GM12878 (cell line): ENCODE data around the gene OPCML. TPM values are rescaled to one million over a fixed set of nuclear protein-coding genes. Genes with fewer than 3 reads are reported as not detected.

Experiments
- ATAC-seq: fragments of 200-7000 bp; cut with Tn5 transposase; 3 replicates; pipeline ENCODE4 v1.9.1; 2020; ENCODE audit warnings: mild to moderate bottlenecking, moderate library complexity
- BruUV-seq: library from RNA; stranded (reverse); fragments of 400-500 nt; replicated peaks from 2 replicates; lab custom pipeline; 2021; lab: Mats Ljungman, UMichigan
- CTCF ChIA-PET: fragments of 300-600 bp; sonication (Branson Sonifier 250); formaldehyde crosslinking; extraction: SDS; loops from one replicate; lab custom pipeline; 2021; ENCODE audit warnings: inconsistent platforms; lab: Yijun Ruan, JAX
- POLR2A ChIA-PET: fragments of 350-600 bp; formaldehyde crosslinking; extraction: SDS; loops from one replicate; lab custom pipeline; 2021; ENCODE audit warnings: inconsistent platforms; lab: Charles Lee
- RAD21 ChIA-PET: fragments of 300-600 bp; sonication (Branson Sonifier 250); formaldehyde crosslinking; loops from one replicate; lab custom pipeline; 2023; ENCODE audit warnings: antibody characterized with exemption; ENCODE audit not compliant: unreplicated experiment; lab: Charles Lee
- SMC1A ChIA-PET: fragments of 300-600 bp; sonication (Branson Sonifier 250); formaldehyde crosslinking; loops from one replicate; lab custom pipeline; 2023; ENCODE audit not compliant: unreplicated experiment, uncharacterized antibody; lab: Charles Lee
- DNase-seq: peaks from one replicate; pipeline ENCODE4 v3.0.0-alpha.2; 2011; ENCODE audit warnings: low read depth, low spot score
- FAIRE-seq: peaks from 3 replicates; lab custom pipeline; 2011; peaks lifted over from hg19 to GRCh38; lab: Jason Lieb, UNC
- H2AFZ ChIP-seq: 2 replicates; pipeline ENCODE4 v1.6.0; 2011; ENCODE audit warnings: low read depth, low read length, control low read depth; ENCODE audit not compliant: control insufficient read depth
- H3K27ac ChIP-seq: 2 replicates; pipeline ENCODE4 v1.5.1; 2011; ENCODE audit warnings: control low read depth; ENCODE audit not compliant: control insufficient read depth, insufficient read depth
- H3K27me3 ChIP-seq, 2 experiments: replicated peaks in 1 of 2; 2 replicates each; pipeline versions ENCODE4 v1.6.0 to v1.6.1; 2011; ENCODE audit warnings: low read length in 1 of 2; ENCODE audit not compliant: control insufficient read depth in 2 of 2, insufficient read depth in 2 of 2
- H3K36me3 ChIP-seq, 2 experiments: 2 replicates each; pipeline ENCODE4 v1.5.1; 2011; ENCODE audit warnings: low read length in 1 of 2; ENCODE audit not compliant: control insufficient read depth in 2 of 2, insufficient read depth in 2 of 2
- H3K4me1 ChIP-seq: 2 replicates; pipeline ENCODE4 v1.6.1; 2011; ENCODE audit warnings: mild to moderate bottlenecking, low read length, moderate library complexity, mixed read lengths; ENCODE audit not compliant: control insufficient read depth, insufficient read depth
- H3K4me2 ChIP-seq: 2 replicates; pipeline ENCODE4 v1.6.0; 2011; ENCODE audit warnings: control low read depth; ENCODE audit not compliant: control insufficient read depth, insufficient read depth
- H3K4me3 ChIP-seq: fragments of 200-600 bp; sonication (generic); 2 replicates; pipeline ENCODE4 v1.5.1; 2016
- H3K79me2 ChIP-seq: 2 replicates; pipeline ENCODE4 v1.6.0; 2011; ENCODE audit warnings: low read length; ENCODE audit not compliant: control insufficient read depth, insufficient read depth
- H3K9ac ChIP-seq: 2 replicates; pipeline ENCODE4 v1.8.0; 2011; ENCODE audit warnings: low read length, control low read depth, mixed read lengths; ENCODE audit not compliant: control insufficient read depth, insufficient read depth
- H3K9me3 ChIP-seq: replicated peaks from 3 replicates; pipeline ENCODE4 v1.5.1; 2011; ENCODE audit warnings: mild to moderate bottlenecking, low read length; ENCODE audit not compliant: control insufficient read depth, insufficient read depth
- H4K20me1 ChIP-seq: 2 replicates; pipeline ENCODE4 v1.6.0; 2011; ENCODE audit not compliant: control insufficient read depth, insufficient read depth
- BHLHE40 ChIP-seq, 2 experiments: fragments of 450-650 bp in 1 of 2; IDR thresholded peaks; 2 replicates each; pipeline ENCODE4 v1.6.1; 2011 to 2017; ENCODE audit warnings: low read depth in 2 of 2, borderline replicate concordance in 1 of 2, improper control_type of control experiment in 1 of 2, low read length in 1 of 2, mild to moderate bottlenecking in 1 of 2
- E2F8 ChIP-seq: fragments of 450-650 bp; IDR thresholded peaks from 2 replicates; pipeline ENCODE4 v1.6.1; 2018; ENCODE audit warnings: mild to moderate bottlenecking, low read depth, moderate library complexity; ENCODE audit not compliant: partially characterized antibody
- PML ChIP-seq: IDR thresholded peaks from 2 replicates; pipeline ENCODE4 v1.6.1; 2012; ENCODE audit warnings: low read length, inconsistent platforms
- SREBF1 ChIP-seq: IDR thresholded peaks from 2 replicates; pipeline ENCODE4 v1.6.1; 2012; ENCODE audit warnings: mild to moderate bottlenecking, low read length
- SREBF2 ChIP-seq: IDR thresholded peaks from 2 replicates; pipeline ENCODE4 v1.6.1; 2012; ENCODE audit warnings: mild to moderate bottlenecking, low read length
- SUZ12 ChIP-seq: fragments of 200-600 bp; sonication (generic); IDR thresholded peaks from one replicate; pipeline ENCODE4 v1.6.1; 2018; ENCODE audit warnings: antibody characterized with exemption, mild to moderate bottlenecking; ENCODE audit not compliant: unreplicated experiment
- WGBS: methylation state at CpG from one replicate; pipeline ENCODE4 v1.1.6; 2016; ENCODE audit warnings: low lambda C conversion rate; ENCODE audit not compliant: insufficient replicate concordance, insufficient coverage; ENCODE audit errors: missing lambda C conversion rate; 5-methylcytosine and 5-hydroxymethylcytosine counted together
- in situ Hi-C: fragments of 300-500 bp; cut with MboI; formaldehyde crosslinking; loops from 9 replicates; pipeline ENCODE4 v1.14.3; 2018; ENCODE audit warnings: mixed read lengths
- intact Hi-C: fragments of 100-400 bp; cut with micrococcal nuclease; formaldehyde crosslinking; loops from one replicate; pipeline ENCODE4 v1.14.2; 2022; ENCODE audit not compliant: unreplicated experiment
- polyA plus RNA-seq, 11 experiments: library from polyadenylated mRNA; depleted of rRNA in 4 of 11; unstranded in 6 of 11; stranded (reverse) in 5 of 11; fragments of >200 nt; fragmentation: Nextera tagmentation in 4 of 11; fragmentation: Illumina TruSeq in 1 of 11; extraction: Ambion mirVana in 4 of 11; extraction: Trizol in 1 of 11; gene quantifications; 1 replicate in 1 of 11; 2 replicates in 10 of 11; pipeline versions ENCODE4 v1.2.1 to v1.2.3, GENCODE V29; 2011 to 2016; ENCODE audit warnings: inconsistent platforms in 2 of 11, missing spikeins in 2 of 11, low read depth in 1 of 11
- total RNA-seq, 4 experiments: library from RNA; depleted of rRNA in 3 of 4; stranded (reverse); fragments of >200 nt in 3 of 4; fragmentation: Illumina TruSeq in 1 of 4; extraction: Trizol in 1 of 4; gene quantifications; 2 replicates each; pipeline versions ENCODE4 v1.2.1 to v1.2.3, GENCODE V29; 2013 to 2021
- TF ChIP-seq, protein P1 (sequence below): fragments of 450-650 bp; formaldehyde crosslinking; IDR thresholded peaks from 2 replicates; pipeline ENCODE4 v1.4.0; 2020; ENCODE audit warnings: mild to moderate bottlenecking, moderate library complexity

OPCML gene
- total and polyA plus RNA-seq, 10 of the 15 experiments (the other 5 are each of a cell fraction or from before 2014, with no cell fraction given): 0.84 TPM; not detected in 9

- in situ Hi-C loops: no loop called here
- Histone ChIP-seq H3K4me2 (no peak overlapping the region), H3K4me3 (no peak overlapping the region), H3K27me3 (no peaks in the 10 kb centered on the region; a peak in 3 of 4 replicates), H4K20me1 (no peaks in the 10 kb centered on the region), H3K27ac (no peak overlapping the region), H3K4me1 (no peaks in the 10 kb centered on the region), H2AFZ (no peak overlapping the region), H3K9ac (no peak overlapping the region), H3K79me2 (no peaks in the 10 kb centered on the region), H3K9me3 (no peaks in the 10 kb centered on the region), H3K36me3 (no peaks in the 10 kb centered on the region)
- intact Hi-C loops: loop anchor here (5.0 kb wide), 1 partner anchor 52 kb away; no protein-coding TSS in a partner anchor
- no peak for TF ChIP-seq E2F8
- BruUV-seq: no TSS peak
- CTCF ChIA-PET: no interaction called here
- FAIRE-seq: no peak
- SMC1A ChIA-PET: interaction anchor here (0.8 kb wide), 1 partner anchor 12 kb away, joined by 5 read pairs; no protein-coding TSS in a partner anchor
- 37% methylated on average over 31 of the region's 32 CpGs for whole genome bisulfite sequencing
- ATAC-seq: no peak
- RAD21 ChIA-PET: no interaction called here
- POLR2A ChIA-PET: no interaction called here
- no peak for DNase-seq
These were observed 538.3 kb downstream of the OPCML start for GRCh38 chr11:132993991-132994502.

- no peaks in the 10 kb centered on the region for H3K36me3 ChIP-seq
- H2AFZ ChIP-seq: no peak overlapping the region
- SMC1A ChIA-PET: no interaction called here
- POLR2A ChIA-PET: no interaction called here
- CTCF ChIA-PET: no interaction called here
- no peak for FAIRE-seq
- no peak overlapping the region for H3K9ac ChIP-seq
- no peak overlapping the region for H3K4me3 ChIP-seq
- H3K4me1 ChIP-seq: no peaks in the 10 kb centered on the region
- no TSS peak for BruUV-seq
- intact Hi-C loops: loop anchor here (5.0 kb wide), 1 partner anchor 51 kb away; no protein-coding TSS in a partner anchor
- H3K4me2 ChIP-seq: no peak overlapping the region
- no peaks in the 10 kb centered on the region for H4K20me1 ChIP-seq
- no peak for ATAC-seq
- 4% methylated on average over 15 of the region's 15 CpGs for WGBS
- no peaks in the 10 kb centered on the region for H3K79me2 ChIP-seq
- RAD21 ChIA-PET: no interaction called here
- H3K27me3 ChIP-seq: no peaks in the 10 kb centered on the region; a peak in 3 of 4 replicates
- H3K27ac ChIP-seq: no peak overlapping the region
- H3K9me3 ChIP-seq: no peaks in the 10 kb centered on the region
- in situ Hi-C loops: no loop called here
- DNase-seq: no peak
- TF ChIP-seq, protein P1, sequence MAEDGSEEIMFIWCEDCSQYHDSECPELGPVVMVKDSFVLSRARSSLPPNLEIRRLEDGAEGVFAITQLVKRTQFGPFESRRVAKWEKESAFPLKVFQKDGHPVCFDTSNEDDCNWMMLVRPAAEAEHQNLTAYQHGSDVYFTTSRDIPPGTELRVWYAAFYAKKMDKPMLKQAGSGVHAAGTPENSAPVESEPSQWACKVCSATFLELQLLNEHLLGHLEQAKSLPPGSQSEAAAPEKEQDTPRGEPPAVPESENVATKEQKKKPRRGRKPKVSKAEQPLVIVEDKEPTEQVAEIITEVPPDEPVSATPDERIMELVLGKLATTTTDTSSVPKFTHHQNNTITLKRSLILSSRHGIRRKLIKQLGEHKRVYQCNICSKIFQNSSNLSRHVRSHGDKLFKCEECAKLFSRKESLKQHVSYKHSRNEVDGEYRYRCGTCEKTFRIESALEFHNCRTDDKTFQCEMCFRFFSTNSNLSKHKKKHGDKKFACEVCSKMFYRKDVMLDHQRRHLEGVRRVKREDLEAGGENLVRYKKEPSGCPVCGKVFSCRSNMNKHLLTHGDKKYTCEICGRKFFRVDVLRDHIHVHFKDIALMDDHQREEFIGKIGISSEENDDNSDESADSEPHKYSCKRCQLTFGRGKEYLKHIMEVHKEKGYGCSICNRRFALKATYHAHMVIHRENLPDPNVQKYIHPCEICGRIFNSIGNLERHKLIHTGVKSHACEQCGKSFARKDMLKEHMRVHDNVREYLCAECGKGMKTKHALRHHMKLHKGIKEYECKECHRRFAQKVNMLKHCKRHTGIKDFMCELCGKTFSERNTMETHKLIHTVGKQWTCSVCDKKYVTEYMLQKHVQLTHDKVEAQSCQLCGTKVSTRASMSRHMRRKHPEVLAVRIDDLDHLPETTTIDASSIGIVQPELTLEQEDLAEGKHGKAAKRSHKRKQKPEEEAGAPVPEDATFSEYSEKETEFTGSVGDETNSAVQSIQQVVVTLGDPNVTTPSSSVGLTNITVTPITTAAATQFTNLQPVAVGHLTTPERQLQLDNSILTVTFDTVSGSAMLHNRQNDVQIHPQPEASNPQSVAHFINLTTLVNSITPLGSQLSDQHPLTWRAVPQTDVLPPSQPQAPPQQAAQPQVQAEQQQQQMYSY (CRISPR knock-in tag): no peak
- TF ChIP-seq SREBF1: no peak
- TF ChIP-seq SUZ12: no peak
- TF ChIP-seq PML: no peak
- no peak for TF ChIP-seq BHLHE40 (IDR thresholded peaks at IDR 0.05; ENCODE audit: borderline replicate concordance in 1 of 2, low read depth in 2 of 2, low read length in 1 of 2)
- no peak for TF ChIP-seq SREBF2
These were observed 539.3 kb downstream of the OPCML start for GRCh38 chr11:132992838-132993631.
